AG04450 (cell line): Measurements from ENCODE around the gene CHRM5. TPM values are rescaled to one million over a fixed set of nuclear protein-coding genes. Genes with fewer than 3 reads are reported as not detected.

ENCODE experiments used
- CTCF ChIA-PET: fragments of 300-600, 350-600 bp; formaldehyde crosslinking; extraction: SDS; loops from one replicate; lab custom pipeline; 2022; ENCODE audit warnings: antibody characterized with exemption, inconsistent platforms; lab: Charles Lee
- POLR2A ChIA-PET: fragments of 350-600 bp; formaldehyde crosslinking; extraction: SDS; loops from one replicate; lab custom pipeline; 2021; ENCODE audit warnings: antibody characterized with exemption, inconsistent platforms; lab: Yijun Ruan, JAX
- DNase-seq: peaks from one replicate; pipeline ENCODE4 v3.0.0-alpha.2; 2011; ENCODE audit warnings: low read depth, low spot score
- H3K27ac ChIP-seq: one replicate; pipeline ENCODE4 v1.5.1; 2012; ENCODE audit warnings: low read depth, low read length, control low read depth
- H3K27me3 ChIP-seq: one replicate; pipeline ENCODE4 v1.6.0; 2012; ENCODE audit warnings: low read length; ENCODE audit not compliant: control insufficient read depth, insufficient read depth
- H3K4me3 ChIP-seq: 2 replicates; pipeline ENCODE4 v1.5.1; 2011; ENCODE audit warnings: mild to moderate bottlenecking, low read depth, low read length, control low read depth
- H3K9me3 ChIP-seq: 2 replicates; pipeline ENCODE4 v1.5.1; 2012; ENCODE audit warnings: low read length; ENCODE audit not compliant: control insufficient read depth, insufficient read depth
- CTCF ChIP-seq: IDR thresholded peaks from 2 replicates; pipeline ENCODE4 v1.5.1; 2011; ENCODE audit warnings: low read depth, low read length, control low read depth, inconsistent platforms
- polyA minus RNA-seq: library from RNA; depleted of rRNA, polyadenylated mRNA; stranded (reverse); fragments of >200 nt; gene quantifications from 2 replicates; pipeline ENCODE4 v1.2.3, GENCODE V29; 2011; rRNA and poly(A)+ RNA removed
- polyA plus RNA-seq: library from polyadenylated mRNA; depleted of rRNA; stranded (reverse); fragments of >200 nt; gene quantifications from 2 replicates; pipeline ENCODE4 v1.2.3, GENCODE V29; 2011; rRNA removed

CHRM5 gene
- polyA plus RNA-seq (0.02 and 0.07 TPM in 2 replicates), polyA minus RNA-seq (0.09 TPM in 1 of 2 replicates, not detected in the other)

- no peak for TF ChIP-seq CTCF
- ChIA-PET POLR2A (no interaction called here), CTCF (interaction anchor here (0.6 to 1.3 kb wide), 4 partner anchors 17 to 232 kb away, joined by 3 to 6 read pairs (median 4); no protein-coding TSS in a partner anchor)
- H3K9me3 ChIP-seq: no peaks in the 10 kb centered on the region
- no peak within 1 kb of the TSS for H3K27ac ChIP-seq
- H3K4me3 ChIP-seq: no peak within 1 kb of the TSS
- no peak for DNase-seq
- no peaks in the 10 kb centered on the region for H3K27me3 ChIP-seq
These were observed at the start of gene CHRM5 for GRCh38 chr15:33968224-33968623. CHRM5 (plus strand) TSS chr15:33968497; CDS start chr15:34062718, 94,221 bp downstream.

- POLR2A ChIA-PET: no interaction called here
- TF ChIP-seq CTCF: no peak
- CTCF ChIA-PET: no interaction called here
- Histone ChIP-seq H3K27me3 (no peaks in the 10 kb centered on the region), H3K9me3 (no peaks in the 10 kb centered on the region), H3K4me3 (no peak overlapping the region), H3K27ac (no peak overlapping the region)
- DNase-seq: no peak
These were observed 44.9 kb upstream of the CHRM5 start for GRCh38 chr15:33923446-33923845.

- H3K27ac ChIP-seq: no peak overlapping the region
- POLR2A ChIA-PET: no interaction called here
- no peak overlapping the region for H3K4me3 ChIP-seq
- no peaks in the 10 kb centered on the region for H3K9me3 ChIP-seq
- no peaks in the 10 kb centered on the region for H3K27me3 ChIP-seq
- CTCF ChIA-PET: no interaction called here
- no peak for DNase-seq
- no peak for TF ChIP-seq CTCF
These were observed 42.0 kb upstream of the CHRM5 start for GRCh38 chr15:33926260-33926659.

GRCh38 chr15:33932734-33933133, 35.6 kb upstream of the CHRM5 start:
- Histone ChIP-seq H3K27me3 (no peaks in the 10 kb centered on the region), H3K4me3 (no peak overlapping the region), H3K9me3 (no peaks in the 10 kb centered on the region), H3K27ac (no peak overlapping the region)
- CTCF ChIA-PET: no interaction called here
- TF ChIP-seq CTCF: no peak
- no peak for DNase-seq
- POLR2A ChIA-PET: no interaction called here

- POLR2A ChIA-PET: no interaction called here
- CTCF ChIA-PET: no interaction called here
- TF ChIP-seq CTCF: no peak
- no peak for DNase-seq
- Histone ChIP-seq H3K27me3 (no peaks in the 10 kb centered on the region), H3K27ac (no peak overlapping the region), H3K9me3 (no peaks in the 10 kb centered on the region), H3K4me3 (no peak overlapping the region)
These were observed 33.9 kb upstream of the CHRM5 start for GRCh38 chr15:33934396-33934795.
